Naive B cell (primary cell): ENCODE measurements around the gene SEMA4D. TPM values are rescaled to one million over a fixed set of nuclear protein-coding genes. Genes with fewer than 3 reads are reported as not detected.

Experiments
- ATAC-seq, 2 donors: fragments of 150-1000 bp; cut with Tn5 transposase; 2 replicates each; pipeline ENCODE4 v1.10.0; 2021; ENCODE audit warnings: low read depth in 2 of 2, mild to moderate bottlenecking in 2 of 2, moderate library complexity in 2 of 2
- DNase-seq: peaks from one replicate; pipeline ENCODE4 v3.0.0; 2022
- H3K27ac Mint-ChIP-seq, 6 donors: one replicate each; pipeline ENCODE4 v1.8.0; 2020 to 2022; ENCODE audit warnings: mild to moderate bottlenecking in 6 of 6, mixed read lengths in 6 of 6, moderate library complexity in 5 of 6, inconsistent platforms in 2 of 6
- H3K27me3 Mint-ChIP-seq, 3 donors: one replicate each; pipeline ENCODE4 v1.8.0; 2021 to 2022; ENCODE audit warnings: mixed read lengths in 3 of 3, mild to moderate bottlenecking in 1 of 3
- H3K36me3 Mint-ChIP-seq, 2 donors: one replicate each; pipeline ENCODE4 v1.8.0; 2020 to 2022; ENCODE audit warnings: mixed read lengths in 2 of 2, inconsistent platforms in 1 of 2, mild to moderate bottlenecking in 1 of 2
- H3K4me1 Mint-ChIP-seq, 3 donors: one replicate each; pipeline ENCODE4 v1.8.0; 2020 to 2022; ENCODE audit warnings: mixed read lengths in 3 of 3, inconsistent platforms in 1 of 3, mild to moderate bottlenecking in 1 of 3, moderate library complexity in 1 of 3
- H3K4me3 Mint-ChIP-seq, 8 donors: one replicate each; pipeline ENCODE4 v1.8.0; 2020 to 2022; ENCODE audit warnings: mild to moderate bottlenecking in 8 of 8, mixed read lengths in 8 of 8, moderate library complexity in 8 of 8, inconsistent platforms in 2 of 8
- H3K9me3 Mint-ChIP-seq, 7 donors: one replicate each; pipeline ENCODE4 v1.8.0; 2020 to 2022; ENCODE audit warnings: mixed read lengths in 7 of 7, mild to moderate bottlenecking in 5 of 7, inconsistent platforms in 2 of 7, moderate library complexity in 1 of 7
- polyA plus RNA-seq, 6 donors: library from polyadenylated mRNA; unstranded; fragments of 300-500 nt; fragmentation: Illumina TruSeq; gene quantifications; one replicate each; pipeline ENCODE4 v1.2.3, GENCODE V29; 2021; ENCODE audit warnings: low read depth in 6 of 6

Gene SEMA4D
- polyA plus RNA-seq, 6 donors from 2014 or later: 13.4 to 38.2 (median 21.5) TPM

- Mint-ChIP-seq H3K4me1 (peaks cover 59 to 76% (median 63%) of the 10 kb centered on the region in 3 donors), H3K4me3 (peak overlapping the region in 1 of 8 donors; percentile 21), H3K36me3 (peaks cover 8 to 20% of the 10 kb centered on the region in 2 donors), H3K27ac (peak overlapping the region in 3 of 6 donors; percentile 20 to 75 (median 44)), H3K27me3 (no peaks in the 10 kb centered on the region), H3K9me3 (peaks cover 0 to 1% (median 0%) of the 10 kb centered on the region in 7 donors)
- DNase-seq (no peak), ATAC-seq (no peak)
Measured at GRCh38 chr9:89448821-89449220, 49.1 kb downstream of the SEMA4D start.

DNA sequence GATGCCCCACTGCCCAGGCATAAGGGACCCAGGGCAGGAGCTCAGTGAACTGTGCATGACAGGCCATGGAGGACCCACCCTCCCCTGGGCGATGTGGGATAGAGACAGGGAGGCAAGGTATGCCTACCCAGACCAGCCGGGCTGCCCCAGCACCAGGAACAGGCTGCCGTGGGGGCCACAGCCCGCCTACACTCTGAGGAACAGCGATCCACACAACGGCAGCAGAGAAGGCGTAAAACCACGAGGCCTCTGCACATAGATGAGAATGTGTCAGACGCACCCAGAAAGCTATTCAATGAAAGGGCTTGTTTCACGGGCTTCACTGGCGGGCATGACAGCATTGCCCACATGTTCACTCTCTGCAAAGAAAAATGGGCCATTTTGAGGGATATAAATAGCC, 49.5 kb downstream of the SEMA4D start:
- Mint-ChIP-seq H3K9me3 (peaks cover 0 to 1% (median 0%) of the 10 kb centered on the region in 7 donors), H3K4me3 (peak overlapping the region in 1 of 8 donors; percentile 26), H3K4me1 (peaks cover 60 to 80% (median 64%) of the 10 kb centered on the region in 3 donors), H3K36me3 (peaks cover 8 to 20% of the 10 kb centered on the region in 2 donors), H3K27me3 (no peaks in the 10 kb centered on the region), H3K27ac (peak overlapping the region in 3 of 6 donors; percentile 20 to 76 (median 75))
- no peak for DNase-seq
- no peak for ATAC-seq

GRCh38 chr9:89447416-89447815, 50.5 kb downstream of the SEMA4D start:
- ATAC-seq (no peak), DNase-seq (no peak)
- Mint-ChIP-seq H3K4me1 (peaks cover 63 to 82% (median 65%) of the 10 kb centered on the region in 3 donors), H3K27me3 (no peaks in the 10 kb centered on the region), H3K36me3 (peaks cover 8 to 14% of the 10 kb centered on the region in 2 donors), H3K4me3 (peak overlapping the region in 1 of 8 donors; percentile 75), H3K9me3 (peaks cover 0 to 1% (median 0%) of the 10 kb centered on the region in 7 donors), H3K27ac (peak overlapping the region in 4 of 6 donors; percentile 67 to 90 (median 80))

GRCh38 chr9:89446961-89447310, 51.0 kb downstream of the SEMA4D start:
- Mint-ChIP-seq H3K27me3 (no peaks in the 10 kb centered on the region), H3K4me1 (peaks cover 68 to 86% (median 69%) of the 10 kb centered on the region in 3 donors), H3K4me3 (no peak overlapping the region), H3K36me3 (peaks cover 8 to 14% of the 10 kb centered on the region in 2 donors), H3K9me3 (peaks cover 0 to 1% (median 0%) of the 10 kb centered on the region in 7 donors), H3K27ac (peak overlapping the region in 4 of 6 donors; percentile 15 to 90 (median 76))
- no peak for DNase-seq
- no peak for ATAC-seq

DNA sequence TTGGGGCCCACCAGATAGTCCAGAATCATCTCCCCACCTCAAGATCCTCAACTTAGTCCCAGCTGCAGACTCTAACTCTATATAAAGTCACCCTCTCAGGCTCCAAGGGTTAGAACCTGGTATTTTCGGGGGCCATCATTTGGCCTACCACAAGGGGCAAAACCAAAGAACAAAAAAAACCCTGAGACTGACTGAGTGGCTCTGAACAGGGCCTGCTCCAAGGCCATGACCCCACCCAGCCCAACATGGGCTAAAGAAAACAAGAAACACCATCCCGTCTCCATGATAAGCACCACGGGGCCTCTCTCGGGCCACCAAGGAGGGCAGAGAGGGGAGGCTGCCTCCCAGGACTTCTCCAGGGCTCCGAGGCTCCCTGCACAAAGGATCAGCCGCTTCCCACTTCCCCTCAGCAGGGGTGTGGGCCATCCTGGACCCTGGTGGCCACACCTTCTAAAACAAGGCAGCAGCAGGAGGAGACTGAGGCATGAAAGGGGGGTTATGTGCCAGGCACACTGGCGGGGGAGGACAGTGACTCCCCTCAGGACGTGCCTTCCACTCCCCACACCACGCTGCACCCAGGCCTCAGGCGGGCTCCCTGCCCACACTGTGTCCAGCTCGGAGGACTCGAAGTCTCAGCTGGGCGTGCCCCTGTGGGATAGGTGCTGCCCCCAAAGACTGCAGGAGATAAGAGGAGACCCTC, 51.5 kb downstream of the SEMA4D start:
- DNase-seq (no peak), ATAC-seq (no peak)

GRCh38 chr9:89445801-89446251, 52.1 kb downstream of the SEMA4D start:
- peaks cover 0 to 5% of the 10 kb centered on the region in 2 donors for H3K36me3 Mint-ChIP-seq
- DNase-seq: no peak

More for the DNA sequence above, 51.5 kb downstream of the SEMA4D start:
- Mint-ChIP-seq H3K9me3 (no peaks in the 10 kb centered on the region), H3K36me3 (peaks cover 4 to 10% of the 10 kb centered on the region in 2 donors), H3K4me1 (peaks cover 73 to 86% (median 73%) of the 10 kb centered on the region in 3 donors), H3K4me3 (no peak overlapping the region), H3K27me3 (no peaks in the 10 kb centered on the region), H3K27ac (peak overlapping the region; percentile 11 to 94 (median 44))

GRCh38 chr9:89444925-89445765, 52.8 kb downstream of the SEMA4D start:
- Mint-ChIP-seq H3K4me3 (no peak overlapping the region), H3K27ac (peak overlapping the region; percentile 25 to 89 (median 48)), H3K4me1 (peaks cover 81 to 92% (median 86%) of the 10 kb centered on the region in 3 donors), H3K27me3 (no peaks in the 10 kb centered on the region), H3K36me3 (peaks cover 0 to 4% of the 10 kb centered on the region in 2 donors), H3K9me3 (no peaks in the 10 kb centered on the region)
- DNase-seq (no peak), ATAC-seq (no peak)

More at GRCh38 chr9:89445801-89446251, 52.1 kb downstream of the SEMA4D start:
- peaks cover 75 to 87% (median 79%) of the 10 kb centered on the region in 3 donors for H3K4me1 Mint-ChIP-seq
- no peaks in the 10 kb centered on the region for H3K27me3 Mint-ChIP-seq
- no peak for ATAC-seq
- no peak overlapping the region for H3K4me3 Mint-ChIP-seq
- H3K9me3 Mint-ChIP-seq: no peaks in the 10 kb centered on the region
- H3K27ac Mint-ChIP-seq: peak overlapping the region in 4 of 6 donors; percentile 21 to 94 (median 72)

- Mint-ChIP-seq H3K4me3 (peak overlapping the region in 4 of 8 donors; percentile 9 to 77 (median 60)), H3K36me3 (no peaks in the 10 kb centered on the region), H3K27me3 (no peaks in the 10 kb centered on the region), H3K4me1 (peaks cover 76 to 92% (median 91%) of the 10 kb centered on the region in 3 donors), H3K27ac (peak overlapping the region in 5 of 6 donors; percentile 4 to 89 (median 56)), H3K9me3 (no peaks in the 10 kb centered on the region)
- DNase-seq (no peak), ATAC-seq (no peak)
Measured at GRCh38 chr9:89444274-89444673, 53.6 kb downstream of the SEMA4D start.

DNA sequence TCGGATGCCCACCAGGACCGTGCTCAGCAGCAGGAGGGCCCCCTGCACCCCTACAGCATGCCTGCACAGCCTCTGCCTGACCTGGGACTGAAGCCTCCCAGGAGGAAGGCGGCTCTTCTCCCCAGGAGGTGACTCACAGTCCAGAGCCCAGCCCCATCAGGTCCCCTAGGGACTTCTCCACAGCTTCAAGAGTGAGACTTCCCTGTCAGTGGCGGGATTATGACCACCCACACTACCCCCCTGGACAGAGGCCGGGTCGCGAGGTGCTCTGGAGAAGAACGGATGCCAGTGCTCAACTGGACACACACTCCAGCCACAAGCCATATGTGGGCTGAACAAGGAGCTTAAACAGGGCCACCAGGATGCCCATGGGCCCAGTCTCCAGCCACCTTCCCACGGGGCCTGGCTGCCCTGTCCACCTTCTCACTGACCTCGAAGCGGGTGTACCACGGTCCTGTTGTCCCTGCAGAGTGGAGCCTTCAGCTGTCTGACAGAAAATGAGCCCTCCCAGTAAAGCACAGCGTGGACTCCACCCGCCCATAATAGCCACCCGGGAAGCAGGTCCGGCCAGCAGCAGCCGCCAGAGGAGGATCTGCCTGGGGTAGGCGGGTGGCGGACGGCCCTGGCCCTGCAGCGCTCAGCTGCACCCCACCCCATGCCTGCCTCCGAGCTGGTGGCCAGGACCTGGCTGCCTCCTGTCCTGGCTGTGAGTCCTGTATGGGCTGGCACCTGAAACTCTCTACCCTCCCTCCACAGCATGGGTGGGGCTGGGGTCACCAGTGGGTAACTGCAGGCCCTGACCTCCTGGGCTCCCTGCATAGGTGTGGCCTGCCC, 54.7 kb downstream of the SEMA4D start:
- Mint-ChIP-seq H3K9me3 (no peaks in the 10 kb centered on the region), H3K4me1 (peaks cover 65 to 90% (median 87%) of the 10 kb centered on the region in 3 donors), H3K36me3 (no peaks in the 10 kb centered on the region), H3K4me3 (peak overlapping the region in 6 of 8 donors; percentile 52 to 88 (median 79)), H3K27me3 (no peaks in the 10 kb centered on the region), H3K27ac (peak overlapping the region in 3 of 6 donors; percentile 36 to 57 (median 53))
- ATAC-seq (peak; percentile 11 to 26), DNase-seq (no peak)

DNA sequence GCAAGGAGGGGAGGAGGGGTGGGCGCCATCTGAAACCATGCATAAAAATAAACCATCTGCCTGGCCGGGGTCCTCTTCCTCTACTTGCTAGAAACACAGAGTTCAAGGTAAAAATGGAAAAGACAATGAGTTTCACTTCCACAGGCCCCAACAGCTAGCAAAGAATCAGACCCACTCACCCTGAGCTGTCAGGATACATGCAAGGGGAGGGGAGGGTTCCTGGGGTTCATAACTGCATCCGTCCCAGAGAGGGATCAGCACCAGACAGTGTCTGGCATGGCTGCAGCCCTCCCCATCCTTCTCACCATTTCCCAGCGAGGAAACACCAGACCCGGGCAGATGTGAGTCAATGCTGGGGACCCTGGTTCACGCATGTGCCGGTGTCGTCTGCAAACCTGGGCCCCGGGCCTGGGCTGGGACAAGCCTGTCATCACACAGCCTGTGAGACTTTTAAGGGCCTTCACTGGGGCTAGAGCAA, 55.4 kb downstream of the SEMA4D start:
- Mint-ChIP-seq H3K4me1 (peaks cover 66 to 94% (median 88%) of the 10 kb centered on the region in 3 donors), H3K36me3 (no peaks in the 10 kb centered on the region), H3K27ac (peak overlapping the region in 5 of 6 donors; percentile 16 to 62 (median 53)), H3K27me3 (no peaks in the 10 kb centered on the region), H3K9me3 (no peaks in the 10 kb centered on the region), H3K4me3 (peak overlapping the region in 7 of 8 donors; percentile 52 to 88 (median 77))
- DNase-seq (peak; percentile 56), ATAC-seq (peak; percentile 82 to 88)

DNA sequence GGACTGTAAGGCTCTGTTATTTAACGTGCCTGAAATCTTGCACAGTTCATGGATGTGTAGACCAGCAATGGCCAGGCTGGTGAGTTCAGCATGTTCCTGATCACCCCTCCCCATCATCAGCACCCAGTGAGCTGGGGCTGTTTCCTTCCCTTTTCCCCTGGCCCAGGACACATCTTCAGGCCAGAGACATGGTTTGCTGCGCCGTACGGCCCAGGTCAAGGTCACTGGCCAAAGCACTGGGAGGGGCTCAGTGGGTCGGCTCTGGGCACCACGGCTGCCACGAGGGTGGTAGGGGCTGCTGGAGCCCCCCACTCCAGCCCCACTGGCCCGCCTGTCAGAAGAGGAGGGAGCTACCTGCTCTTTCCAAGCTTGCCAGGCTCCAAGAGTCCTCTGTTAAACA, 55.9 kb downstream of the SEMA4D start:
- Mint-ChIP-seq H3K27me3 (no peaks in the 10 kb centered on the region), H3K4me3 (peak overlapping the region in 7 of 8 donors; percentile 52 to 88 (median 77)), H3K27ac (peak overlapping the region in 4 of 6 donors; percentile 16 to 69 (median 55)), H3K4me1 (peaks cover 63 to 96% (median 88%) of the 10 kb centered on the region in 3 donors), H3K9me3 (no peaks in the 10 kb centered on the region), H3K36me3 (no peaks in the 10 kb centered on the region)
- DNase-seq: no peak
- no peak for ATAC-seq

DNA sequence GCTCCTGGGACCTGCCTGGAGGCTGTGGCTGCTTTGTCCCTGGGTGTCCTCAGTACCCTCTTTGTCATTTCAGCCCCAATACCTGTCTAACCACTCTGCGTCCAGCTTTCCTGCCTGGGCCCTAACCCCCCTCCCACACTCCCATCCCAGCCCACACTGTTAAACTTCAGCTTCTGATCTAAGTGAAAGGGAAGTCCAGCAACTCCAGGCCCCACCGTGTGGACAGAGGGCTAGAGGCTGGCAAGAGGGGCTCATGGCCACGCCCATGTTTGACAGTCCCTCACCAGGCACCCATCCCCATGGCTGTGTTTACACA, 56.3 kb downstream of the SEMA4D start:
- no peaks in the 10 kb centered on the region for H3K36me3 Mint-ChIP-seq
- H3K9me3 Mint-ChIP-seq: no peaks in the 10 kb centered on the region
- peak overlapping the region in 4 of 8 donors; percentile 33 to 81 (median 60) for H3K4me3 Mint-ChIP-seq
- peaks cover 64 to 96% (median 89%) of the 10 kb centered on the region in 3 donors for H3K4me1 Mint-ChIP-seq
- DNase-seq (no peak), ATAC-seq (no peak)
- no peaks in the 10 kb centered on the region for H3K27me3 Mint-ChIP-seq
- H3K27ac Mint-ChIP-seq: peak overlapping the region in 3 of 6 donors; percentile 24 to 57 (median 47)
